CD4-positive, alpha-beta T cell (primary cell): ENCODE measurements around the gene ZBTB40. TPM values are rescaled to one million over a fixed set of nuclear protein-coding genes. Genes with fewer than 3 reads are reported as not detected.

ENCODE experiments used
- ATAC-seq: fragments of 200-7000 bp; cut with Tn5 transposase; one replicate; pipeline ENCODE4 v1.10.0; 2022; ENCODE audit warnings: mild to moderate bottlenecking; ENCODE audit not compliant: poor library complexity
- CTCF ChIA-PET: fragments of 350-600 bp; sonication (Branson Sonifier 250); formaldehyde crosslinking; loops from one replicate; lab custom pipeline; 2021; ENCODE audit warnings: antibody characterized with exemption, inconsistent platforms; lab: Charles Lee
- POLR2A ChIA-PET: fragments of 350-600 bp; sonication (Branson Sonifier 250); formaldehyde crosslinking; loops from one replicate; lab custom pipeline; 2021; ENCODE audit warnings: antibody characterized with exemption, inconsistent platforms; lab: Charles Lee
- DNase-seq, 14 experiments: peaks; one replicate each; pipeline ENCODE4 v3.0.0-alpha.2; 2013 to 2020; ENCODE audit warnings: mixed read lengths in 2 of 14
- H3K27ac ChIP-seq, 2 donors: one replicate each; pipeline versions ENCODE4 v1.5.1 to v1.7.0; 2013; ENCODE audit warnings: low read length in 2 of 2, low read depth in 1 of 2, mild to moderate bottlenecking in 1 of 2
- H3K27me3 ChIP-seq, 2 experiments: 1 replicate in 1 of 2; 2 replicates in 1 of 2; pipeline versions ENCODE4 v1.6.1 to v1.7.0; 2013; ENCODE audit warnings: low read length in 2 of 2, control low read depth in 1 of 2, mild to moderate bottlenecking in 1 of 2, moderate library complexity in 1 of 2; ENCODE audit not compliant: insufficient read depth in 2 of 2, control insufficient read depth in 1 of 2
- H3K36me3 ChIP-seq: one replicate; pipeline ENCODE4 v1.6.1; 2013; ENCODE audit warnings: low read length, control low read depth; ENCODE audit not compliant: insufficient read depth
- H3K4me1 ChIP-seq: one replicate; pipeline ENCODE4 v1.6.1; 2013; ENCODE audit warnings: low read length, control low read depth; ENCODE audit not compliant: insufficient read depth
- H3K4me3 ChIP-seq: one replicate; pipeline ENCODE4 v1.5.1; 2013; ENCODE audit warnings: mild to moderate bottlenecking, low read length, moderate library complexity
- H3K9me3 ChIP-seq, 2 experiments: 1 replicate in 1 of 2; 2 replicates in 1 of 2; pipeline versions ENCODE4 v1.6.1 to v1.7.0; 2013; ENCODE audit warnings: low read length in 2 of 2, mild to moderate bottlenecking in 2 of 2, control low read depth in 1 of 2, moderate library complexity in 1 of 2; ENCODE audit not compliant: control insufficient read depth in 1 of 2, insufficient read depth in 1 of 2
- H3K27ac Mint-ChIP-seq: one replicate; pipeline ENCODE4 v1.8.0; 2020; ENCODE audit warnings: mixed read lengths
- H3K27me3 Mint-ChIP-seq: one replicate; pipeline ENCODE4 v1.8.0; 2021; ENCODE audit warnings: mixed read lengths
- H3K36me3 Mint-ChIP-seq: one replicate; pipeline ENCODE4 v1.8.0; 2021; ENCODE audit warnings: low read depth, mixed read lengths
- H3K4me1 Mint-ChIP-seq: one replicate; pipeline ENCODE4 v1.8.0; 2021; ENCODE audit warnings: low read depth, mixed read lengths
- H3K4me3 Mint-ChIP-seq: one replicate; pipeline ENCODE4 v1.8.0; 2020; ENCODE audit warnings: mild to moderate bottlenecking, mixed read lengths
- H3K9me3 Mint-ChIP-seq: one replicate; pipeline ENCODE4 v1.8.0; 2020; ENCODE audit warnings: mixed read lengths
- intact Hi-C, 2 experiments: fragments of 100-400 bp; cut with DNase I in 1 of 2; cut with micrococcal nuclease in 1 of 2; formaldehyde crosslinking; loops; one replicate each; pipeline versions ENCODE4 v1.15.1 to v1.9.0; 2023 to 2025; cut with DNase I, micrococcal nuclease
- total RNA-seq, 174 experiments: library from RNA in 2 of 174; stranded (reverse) in 2 of 174; gene quantifications; one replicate each; pipeline ENCODE4 v1.2.3 and lab custom pipeline; 2021 to 2026
- TF ChIP-seq, protein P1 (sequence below): fragments of 200-600 bp; IDR thresholded peaks from one replicate; pipeline ENCODE4 v1.8.0; 2022; ENCODE audit warnings: antibody characterized with exemption, mild to moderate bottlenecking

Gene ZBTB40
- total RNA-seq, 2 experiments from 2014 or later, result 28.4 to 30.6 TPM

DNA sequence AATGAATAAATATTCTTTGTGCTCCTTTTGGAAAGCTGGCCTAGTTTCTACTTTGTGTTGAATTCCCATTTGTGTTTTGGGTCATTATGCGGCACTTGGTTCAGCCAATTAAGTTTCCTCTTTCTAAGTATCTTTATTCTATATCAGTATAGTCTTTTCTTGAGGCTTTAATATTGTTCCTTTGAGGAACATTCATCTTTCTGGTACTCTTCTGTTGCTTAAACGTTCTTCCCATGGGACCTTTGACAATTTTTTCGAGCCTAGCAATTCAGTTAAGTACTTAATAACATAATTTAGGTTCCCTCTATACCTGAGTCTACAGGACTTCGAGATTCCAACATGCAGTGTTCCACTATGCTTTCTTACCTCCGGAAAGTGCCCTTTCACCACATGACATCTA, 24.9 kb downstream of the ZBTB40 start:
- peaks cover 0 to 7% of the 10 kb centered on the region in 2 experiments for H3K9me3 ChIP-seq
- peaks cover 31% of the 10 kb centered on the region for H3K4me1 Mint-ChIP-seq
- ChIA-PET POLR2A (no interaction called here), CTCF (no interaction called here)
- ATAC-seq (no peak), DNase-seq (no peak)
- intact Hi-C loops, result no loop called here
- no peak overlapping the region for H3K27ac Mint-ChIP-seq
- H3K4me1 ChIP-seq, result no peaks in the 10 kb centered on the region
- H3K27me3 ChIP-seq, result no peaks in the 10 kb centered on the region
- H3K4me3 ChIP-seq, result no peak overlapping the region
- TF ChIP-seq, protein P1, sequence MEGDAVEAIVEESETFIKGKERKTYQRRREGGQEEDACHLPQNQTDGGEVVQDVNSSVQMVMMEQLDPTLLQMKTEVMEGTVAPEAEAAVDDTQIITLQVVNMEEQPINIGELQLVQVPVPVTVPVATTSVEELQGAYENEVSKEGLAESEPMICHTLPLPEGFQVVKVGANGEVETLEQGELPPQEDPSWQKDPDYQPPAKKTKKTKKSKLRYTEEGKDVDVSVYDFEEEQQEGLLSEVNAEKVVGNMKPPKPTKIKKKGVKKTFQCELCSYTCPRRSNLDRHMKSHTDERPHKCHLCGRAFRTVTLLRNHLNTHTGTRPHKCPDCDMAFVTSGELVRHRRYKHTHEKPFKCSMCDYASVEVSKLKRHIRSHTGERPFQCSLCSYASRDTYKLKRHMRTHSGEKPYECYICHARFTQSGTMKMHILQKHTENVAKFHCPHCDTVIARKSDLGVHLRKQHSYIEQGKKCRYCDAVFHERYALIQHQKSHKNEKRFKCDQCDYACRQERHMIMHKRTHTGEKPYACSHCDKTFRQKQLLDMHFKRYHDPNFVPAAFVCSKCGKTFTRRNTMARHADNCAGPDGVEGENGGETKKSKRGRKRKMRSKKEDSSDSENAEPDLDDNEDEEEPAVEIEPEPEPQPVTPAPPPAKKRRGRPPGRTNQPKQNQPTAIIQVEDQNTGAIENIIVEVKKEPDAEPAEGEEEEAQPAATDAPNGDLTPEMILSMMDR, result no peak
- no peak overlapping the region for H3K27ac ChIP-seq
- peaks cover 67% of the 10 kb centered on the region for H3K36me3 Mint-ChIP-seq
- H3K9me3 Mint-ChIP-seq, result peaks cover 6% of the 10 kb centered on the region
- H3K27me3 Mint-ChIP-seq, result no peaks in the 10 kb centered on the region
- H3K36me3 ChIP-seq, result peaks cover 6% of the 10 kb centered on the region
- no peak overlapping the region for H3K4me3 Mint-ChIP-seq

DNA sequence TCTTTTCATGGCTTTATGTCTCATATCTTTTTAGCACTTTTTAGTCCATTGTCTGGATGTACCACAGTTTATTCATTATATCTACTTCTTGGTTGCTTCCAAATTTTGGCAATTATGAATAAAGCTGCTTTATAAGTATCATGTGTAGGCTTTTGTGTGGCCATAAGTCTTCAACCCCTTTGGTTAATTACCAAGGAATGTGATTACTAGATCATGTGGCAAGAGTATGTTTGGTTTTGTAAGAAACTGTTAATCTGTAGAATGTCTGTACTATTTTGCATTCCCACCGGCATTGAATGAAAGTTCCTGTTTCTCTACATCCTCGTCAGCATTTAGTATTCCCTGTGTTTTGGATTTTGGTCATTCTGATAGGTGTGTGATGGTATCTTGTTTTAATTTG, 31.5 kb downstream of the ZBTB40 start:
- ATAC-seq (no peak), DNase-seq (no peak)
- CTCF ChIA-PET, result no interaction called here
- H3K9me3 Mint-ChIP-seq, result peaks cover 25% of the 10 kb centered on the region
- intact Hi-C loops, result no loop called here
- no peak overlapping the region for H3K27ac ChIP-seq
- peaks cover 40% of the 10 kb centered on the region for H3K4me1 Mint-ChIP-seq
- H3K36me3 ChIP-seq, result no peaks in the 10 kb centered on the region
- H3K27me3 Mint-ChIP-seq, result no peaks in the 10 kb centered on the region
- TF ChIP-seq, protein P1, result no peak
- no peak overlapping the region for H3K27ac Mint-ChIP-seq
- POLR2A ChIA-PET, result no interaction called here
- no peak overlapping the region for H3K4me3 Mint-ChIP-seq
- peaks cover 0 to 7% of the 10 kb centered on the region in 2 experiments for H3K9me3 ChIP-seq
- H3K4me1 ChIP-seq, result no peaks in the 10 kb centered on the region
- H3K36me3 Mint-ChIP-seq, result peaks cover 63% of the 10 kb centered on the region
- no peak overlapping the region for H3K4me3 ChIP-seq
- H3K27me3 ChIP-seq, result no peaks in the 10 kb centered on the region

DNA sequence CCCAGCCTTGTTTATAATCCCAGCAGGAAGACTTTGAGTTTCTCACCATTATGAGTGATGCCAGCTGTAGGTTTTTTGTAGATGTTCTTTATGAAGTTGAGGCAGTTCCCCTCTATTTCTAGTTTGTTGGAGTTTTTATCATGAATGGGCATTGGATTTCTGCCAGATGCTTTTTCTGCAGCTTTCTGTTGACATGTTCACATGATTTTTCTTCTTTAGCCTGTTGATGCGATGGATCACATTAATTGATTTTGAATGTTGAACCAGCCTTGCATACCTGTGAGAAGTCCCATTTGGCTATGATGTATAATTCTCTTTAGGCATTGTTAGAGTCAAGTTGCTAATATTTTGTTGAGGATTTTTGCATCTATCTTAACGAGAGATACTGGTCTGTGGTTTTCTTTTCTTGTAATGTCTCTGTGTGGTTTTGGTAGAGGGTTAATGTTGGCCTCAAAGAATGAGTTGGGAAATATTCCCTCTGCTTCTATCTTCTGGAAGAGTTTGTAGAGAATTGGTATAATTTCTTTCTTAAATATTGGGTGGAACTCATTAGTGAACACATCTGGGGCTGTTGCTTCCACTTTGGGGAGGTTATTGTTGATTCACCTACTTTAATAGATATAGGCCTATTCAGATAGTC, 33.2 kb downstream of the ZBTB40 start:
- Mint-ChIP-seq H3K4me1 (peaks cover 40% of the 10 kb centered on the region), H3K4me3 (no peak overlapping the region), H3K9me3 (peaks cover 19% of the 10 kb centered on the region), H3K27me3 (no peaks in the 10 kb centered on the region), H3K27ac (no peak overlapping the region), H3K36me3 (peaks cover 53% of the 10 kb centered on the region)
- Histone ChIP-seq H3K9me3 (peaks cover 0 to 2% of the 10 kb centered on the region in 2 experiments), H3K36me3 (peaks cover 1% of the 10 kb centered on the region), H3K4me1 (no peaks in the 10 kb centered on the region), H3K27me3 (no peaks in the 10 kb centered on the region), H3K27ac (no peak overlapping the region), H3K4me3 (no peak overlapping the region)
- TF ChIP-seq, protein P1, result no peak
- ChIA-PET POLR2A (no interaction called here), CTCF (no interaction called here)
- DNase-seq (no peak), ATAC-seq (no peak)
- intact Hi-C loops, result no loop called here
